HG02938 (cell line): ENCODE results near the gene CLDN2.

Experiments used
- ATAC-seq: cut with Tn5 transposase; IDR thresholded peaks from one replicate; pipeline ENCODE4 v1.9.1; 2021; ENCODE audit warnings: mild to moderate bottlenecking, moderate library complexity; ENCODE audit not compliant: unreplicated experiment

Gene CLDN2

GRCh38 chrX:106917830-106918500, 2.2 kb upstream of the CLDN2 start:
- no peak for ATAC-seq

GRCh38 chrX:106921637-106922036, 1.4 kb downstream of the CLDN2 start:
- no peak for ATAC-seq

GRCh38 chrX:106927023-106927422, 6.8 kb downstream of the CLDN2 start:
- ATAC-seq = no peak

GRCh38 chrX:106927700-106928099, 7.5 kb downstream of the CLDN2 start:
- no peak for ATAC-seq

- no peak for ATAC-seq
Measured at GRCh38 chrX:106928227-106928626, 8.0 kb downstream of the CLDN2 start.

GRCh38 chrX:106931831-106932491, 11.8 kb downstream of the CLDN2 start:
- no peak for ATAC-seq

- no peak for ATAC-seq
Measured at GRCh38 chrX:106932492-106932923, 12.3 kb downstream of the CLDN2 start.

- no peak for ATAC-seq
Measured at GRCh38 chrX:106932960-106933537, 12.8 kb downstream of the CLDN2 start.

GRCh38 chrX:106933538-106933961, 13.3 kb downstream of the CLDN2 start:
- ATAC-seq = no peak

GRCh38 chrX:106935175-106935574, 15.0 kb downstream of the CLDN2 start:
- ATAC-seq = no peak

GRCh38 chrX:106936246-106936645, 16.0 kb downstream of the CLDN2 start:
- no peak for ATAC-seq

- no peak for ATAC-seq
Measured at GRCh38 chrX:106939566-106939965, 19.4 kb downstream of the CLDN2 start.

- ATAC-seq = no peak
Measured at GRCh38 chrX:106940068-106940467, 19.9 kb downstream of the CLDN2 start.

GRCh38 chrX:106946464-106946863, 26.3 kb downstream of the CLDN2 start:
- no peak for ATAC-seq

- ATAC-seq = no peak
Measured at GRCh38 chrX:106948641-106949040, 28.4 kb downstream of the CLDN2 start.

- no peak for ATAC-seq
Measured at GRCh38 chrX:106949366-106949765, 29.2 kb downstream of the CLDN2 start.

- ATAC-seq = no peak
Measured at GRCh38 chrX:106950381-106950780, 30.2 kb downstream of the CLDN2 start.

- no peak for ATAC-seq
Measured at GRCh38 chrX:106951230-106951629, 31.0 kb downstream of the CLDN2 start.

GRCh38 chrX:106952089-106952488, 31.9 kb downstream of the CLDN2 start:
- no peak for ATAC-seq

GRCh38 chrX:106952538-106952937, 32.3 kb downstream of the CLDN2 start:
- ATAC-seq = no peak

GRCh38 chrX:106952988-106953387, 32.8 kb downstream of the CLDN2 start:
- no peak for ATAC-seq

- ATAC-seq = no peak
Measured at GRCh38 chrX:106954041-106954440, 33.8 kb downstream of the CLDN2 start.
